HepG2 (cell line): ENCODE measurements around the gene ATRNL1. TPM values are rescaled to one million over a fixed set of nuclear protein-coding genes. Genes with fewer than 3 reads are reported as not detected.

Experiments used
- ATAC-seq: fragments of 200-7000 bp; cut with Tn5 transposase; 3 replicates; pipeline ENCODE4 v1.9.1; 2020; ENCODE audit warnings: mild to moderate bottlenecking, moderate library complexity
- BruUV-seq: library from RNA; stranded (reverse); fragments of 400-500 nt; replicated peaks from 2 replicates; lab custom pipeline; 2021; lab: Mats Ljungman, UMichigan
- CTCF ChIA-PET: fragments of 300-600 bp; formaldehyde crosslinking; extraction: SDS; loops from one replicate; lab custom pipeline; 2021; ENCODE audit warnings: low total read pairs, inconsistent platforms, low intra/inter-chr PET ratio; lab: Yijun Ruan, JAX
- POLR2A ChIA-PET: fragments of 350-600 bp; sonication (Branson Sonifier 250); formaldehyde crosslinking; loops from one replicate; lab custom pipeline; 2020; ENCODE audit warnings: antibody characterized with exemption, inconsistent platforms; lab: Yijun Ruan, JAX
- DNase-seq: peaks from one replicate; pipeline ENCODE4 v3.0.0-alpha.2; 2015; ENCODE audit warnings: low spot score
- FAIRE-seq: peaks from 3 replicates; lab custom pipeline; 2011; peaks lifted over from hg19 to GRCh38; lab: Jason Lieb, UNC
- H2AFZ ChIP-seq: one replicate; pipeline ENCODE4 v1.6.1; 2011; ENCODE audit warnings: low read length, inconsistent platforms
- H3K27ac ChIP-seq: fragments of 300-600 bp; 3 replicates; pipeline ENCODE4 v1.8.0; 2011; ENCODE audit warnings: mixed run types, mild to moderate bottlenecking, mixed read lengths, low read length, inconsistent platforms; ENCODE audit not compliant: insufficient read depth; ENCODE audit errors: extremely low read length
- H3K27me3 ChIP-seq, 2 experiments: fragments of 200-600 bp in 1 of 2; 2 replicates in 1 of 2; 3 replicates in 1 of 2; pipeline versions ENCODE4 v1.6.0 to v1.8.0; 2011; ENCODE audit warnings: low read length in 2 of 2, mild to moderate bottlenecking in 2 of 2, moderate library complexity in 2 of 2, inconsistent platforms in 1 of 2; ENCODE audit not compliant: insufficient read depth in 2 of 2, control insufficient read depth in 1 of 2
- H3K36me3 ChIP-seq, 2 experiments: fragments of 200-600 bp in 1 of 2; replicated peaks in 1 of 2; 2 replicates in 1 of 2; 3 replicates in 1 of 2; pipeline versions ENCODE4 v1.5.1 to v1.8.0; 2011; ENCODE audit warnings: low read length in 2 of 2, inconsistent platforms in 1 of 2; ENCODE audit not compliant: insufficient read depth in 2 of 2, control insufficient read depth in 1 of 2
- H3K4me1 ChIP-seq: 2 replicates; pipeline ENCODE4 v1.5.1; 2012; ENCODE audit warnings: low read length, inconsistent platforms; ENCODE audit not compliant: insufficient read depth
- H3K4me2 ChIP-seq: 2 replicates; pipeline ENCODE4 v1.6.0; 2011; ENCODE audit warnings: low read depth, low read length, inconsistent platforms
- H3K4me3 ChIP-seq, 3 experiments: fragments of 200-600 bp in 1 of 3; sonication (generic), shearing (Covaris generic) in 1 of 3; replicated peaks in 1 of 3; 2 replicates each; pipeline ENCODE4 v1.5.1; 2011 to 2016; ENCODE audit warnings: low read length in 3 of 3, inconsistent platforms in 2 of 3, low read depth in 2 of 3, mild to moderate bottlenecking in 2 of 3, control low read depth in 1 of 3, mixed read lengths in 1 of 3; ENCODE audit not compliant: insufficient read depth in 1 of 3
- H3K79me2 ChIP-seq: one replicate; pipeline ENCODE4 v1.6.1; 2011; ENCODE audit warnings: low read length, inconsistent platforms; ENCODE audit not compliant: insufficient read depth
- H3K9ac ChIP-seq: 2 replicates; pipeline ENCODE4 v1.6.0; 2011; ENCODE audit warnings: mild to moderate bottlenecking, low read depth, low read length, inconsistent platforms; ENCODE audit not compliant: insufficient read depth
- H3K9me3 ChIP-seq: 2 replicates; pipeline ENCODE4 v1.5.1; 2012; ENCODE audit warnings: mild to moderate bottlenecking, low read length
- H4K20me1 ChIP-seq: 2 replicates; pipeline ENCODE4 v1.6.0; 2011; ENCODE audit warnings: inconsistent platforms, mild to moderate bottlenecking, low read length, moderate library complexity; ENCODE audit not compliant: insufficient read depth
- CREB1 ChIP-seq, 2 experiments: fragments of 450-650 bp in 1 of 2; IDR thresholded peaks; 2 replicates each; pipeline ENCODE4 v1.6.1; 2016 to 2017; ENCODE audit warnings: control low read depth in 1 of 2, mild to moderate bottlenecking in 1 of 2, missing compliant biosample characterization in 1 of 2, missing genetic modification characterization in 1 of 2
- FOXO1 ChIP-seq: sonication (generic); formaldehyde crosslinking; IDR thresholded peaks from 2 replicates; pipeline ENCODE4 v1.4.0; 2020; ENCODE audit warnings: missing genetic modification reagents
- HHEX ChIP-seq: IDR thresholded peaks from 2 replicates; pipeline ENCODE4 v1.6.1; 2016; ENCODE audit warnings: control low read depth
- HOXA3 ChIP-seq: sonication (generic); formaldehyde crosslinking; IDR thresholded peaks from 2 replicates; pipeline ENCODE4 v1.5.0; 2020; ENCODE audit warnings: missing genetic modification reagents
- LCORL ChIP-seq, 2 experiments: fragments of 450-650 bp in 1 of 2; sonication (generic) in 1 of 2; formaldehyde crosslinking in 1 of 2; IDR thresholded peaks; 2 replicates each; pipeline versions ENCODE4 v1.5.0 to v1.6.1; 2017 to 2020; ENCODE audit warnings: antibody characterized with exemption in 1 of 2, missing genetic modification reagents in 1 of 2
- MAFK ChIP-seq, 2 experiments: IDR thresholded peaks in 1 of 2; conservative IDR thresholded peaks in 1 of 2; 2 replicates each; pipeline ENCODE4 v1.6.1; 2011; ENCODE audit warnings: improper control_type of control experiment in 2 of 2, low read length in 2 of 2
- NFKBIZ ChIP-seq: IDR thresholded peaks from 2 replicates; pipeline ENCODE4 v1.6.1; 2018; ENCODE audit warnings: missing genetic modification reagents, missing compliant biosample characterization
- PHF8 ChIP-seq: sonication (generic); formaldehyde crosslinking; IDR thresholded peaks from 2 replicates; pipeline ENCODE4 v1.5.0; 2020; ENCODE audit warnings: missing genetic modification reagents
- SMAD1 ChIP-seq: sonication (generic); formaldehyde crosslinking; IDR thresholded peaks from 2 replicates; pipeline ENCODE4 v1.4.0; 2020; ENCODE audit warnings: missing genetic modification reagents, low read depth, mild to moderate bottlenecking, borderline replicate concordance
- SYNCRIP ChIP-seq: fragments of 200-400 bp; formaldehyde crosslinking; IDR thresholded peaks from 2 replicates; pipeline ENCODE4 v1.6.1; 2018; ENCODE audit warnings: mild to moderate bottlenecking, low read depth, low read length; ENCODE audit not compliant: insufficient read depth
- TFDP2 ChIP-seq: sonication (generic); formaldehyde crosslinking; IDR thresholded peaks from 2 replicates; pipeline ENCODE4 v1.4.0; 2020; ENCODE audit warnings: missing genetic modification reagents
- ZNF549 ChIP-seq: sonication (generic); formaldehyde crosslinking; IDR thresholded peaks from 2 replicates; pipeline ENCODE4 v1.5.0; 2020; ENCODE audit warnings: missing genetic modification reagents
- ZNF768 ChIP-seq: sonication (generic); formaldehyde crosslinking; IDR thresholded peaks from 2 replicates; pipeline ENCODE4 v1.4.0; 2020; ENCODE audit warnings: missing genetic modification reagents
- ZNF784 ChIP-seq: sonication (generic); formaldehyde crosslinking; IDR thresholded peaks from 2 replicates; pipeline ENCODE4 v1.5.1; 2020; ENCODE audit warnings: missing genetic modification reagents, mild to moderate bottlenecking, borderline replicate concordance
- WGBS: methylation state at CpG from one replicate; pipeline ENCODE4 v1.1.6; 2017; ENCODE audit warnings: low lambda C conversion rate; 5-methylcytosine and 5-hydroxymethylcytosine counted together
- in situ Hi-C: cut with HindIII; loops from 2 replicates; pipeline ENCODE4 v1.10.0; 2017; ENCODE audit warnings: low pct_unique_long_range_greater_than_20kb; ENCODE audit not compliant: extremely low pct_ligation_motif_present
- intact Hi-C: fragments of 100-400 bp; cut with micrococcal nuclease; formaldehyde crosslinking; loops from one replicate; pipeline ENCODE4 v1.10.0; 2022; ENCODE audit not compliant: unreplicated experiment
- polyA plus RNA-seq, 8 experiments: library from polyadenylated mRNA; depleted of rRNA in 3 of 8; stranded (reverse) in 7 of 8; unstranded in 1 of 8; fragments of >200 nt; fragmentation: Illumina TruSeq in 4 of 8; extraction: Trizol in 4 of 8; gene quantifications; 2 replicates each; pipeline versions ENCODE4 v1.2.1 to v1.2.3, GENCODE V29; 2011 to 2016; ENCODE audit warnings: low read depth in 4 of 8, missing spikeins in 1 of 8, mixed read lengths in 1 of 8; ENCODE audit not compliant: insufficient read depth in 1 of 8
- total RNA-seq, 5 experiments: library from RNA; depleted of rRNA; stranded (reverse); fragments of >200 nt; fragmentation: Illumina TruSeq; extraction: Trizol; gene quantifications; 2 replicates each; pipeline ENCODE4 v1.2.3, GENCODE V29; 2016; ENCODE audit warnings: low read depth in 1 of 5

ATRNL1 gene
- total and polyA plus RNA-seq, 2 of the 13 experiments (the other 11 are each of a cell fraction or from before 2014, with no cell fraction given): 0.04 TPM; not detected in 1

GRCh38 chr10:115914475-115914874 is 821.3 kb downstream of the ATRNL1 start:
- DNase-seq (no peak), FAIRE-seq (no peak), ATAC-seq (no peak)
- Histone ChIP-seq H4K20me1 (no peaks in the 10 kb centered on the region), H3K4me3 (no peak overlapping the region), H3K36me3 (no peaks in the 10 kb centered on the region), H3K4me1 (no peaks in the 10 kb centered on the region), H3K9ac (no peak overlapping the region), H3K27me3 (0 out of 5 replicates have a peak, but pooled peaks cover 0 to 1% of the 10 kb centered on the region in 2 experiments), H3K27ac (no peak overlapping the region), H3K79me2 (no peaks in the 10 kb centered on the region), H3K4me2 (no peak overlapping the region), H3K9me3 (no peaks in the 10 kb centered on the region), H2AFZ (no peak overlapping the region)
- in situ Hi-C loops: no loop called here
- ChIA-PET CTCF (no interaction called here), POLR2A (no interaction called here)
- intact Hi-C loops: no loop called here
- 21% methylated on average over 2 of the region's 3 CpGs for WGBS
- no TSS peak for BruUV-seq
- TF ChIP-seq SYNCRIP (no peak), HHEX (CRISPR knock-in tag) (no peak), LCORL (IDR thresholded peaks at IDR 0.05) (no peak), LCORL (CRISPR knock-in tag; IDR thresholded peaks at IDR 0.05) (no peak), CREB1 (IDR thresholded peaks at IDR 0.05) (peak; percentile 67; the same call in 1 of the 2 replicates), CREB1 (CRISPR knock-in tag; IDR thresholded peaks at IDR 0.05) (no peak), FOXO1 (no peak), SMAD1 (CRISPR knock-in tag) (no peak), NFKBIZ (CRISPR knock-in tag) (no peak), ZNF549 (no peak), PHF8 (CRISPR knock-in tag) (no peak)

GRCh38 chr10:115915429-115915828 is 822.3 kb downstream of the ATRNL1 start:
- no peak for FAIRE-seq
- H3K27ac ChIP-seq: no peak overlapping the region
- no peaks in the 10 kb centered on the region for H3K36me3 ChIP-seq
- 0 out of 5 replicates have a peak, but pooled peaks cover 0 to 1% of the 10 kb centered on the region in 2 experiments for H3K27me3 ChIP-seq
- no peak overlapping the region for H3K4me3 ChIP-seq
- intact Hi-C loops (no loop called here), in situ Hi-C loops (no loop called here)
- no peaks in the 10 kb centered on the region for H3K9me3 ChIP-seq
- no peak for ATAC-seq
- WGBS: 100% methylated on average over 1 of the region's 1 CpG
- no peak for DNase-seq
- ChIA-PET POLR2A (no interaction called here), CTCF (no interaction called here)
- no peak overlapping the region for H2AFZ ChIP-seq
- no peak overlapping the region for H3K4me2 ChIP-seq
- H3K9ac ChIP-seq: no peak overlapping the region
- TF ChIP-seq HOXA3 (no peak), ZNF768 (CRISPR knock-in tag) (no peak), ZNF784 (no peak), MAFK (conservative IDR thresholded peaks at IDR 0.05 in 1 of 2, IDR thresholded peaks at IDR 0.05 in 1 of 2; ENCODE audit: low read length in 2 of 2) (peak in 1 of 2 experiments; percentile 60; a peak in 1 of 4 replicates), TFDP2 (CRISPR knock-in tag) (no peak)
- H4K20me1 ChIP-seq: no peaks in the 10 kb centered on the region
- no peaks in the 10 kb centered on the region for H3K4me1 ChIP-seq
- BruUV-seq: no TSS peak
- H3K79me2 ChIP-seq: no peaks in the 10 kb centered on the region
